Stimulated activated CD4-positive, alpha-beta T cell treated with anti-CD3 and anti-CD28 coated beads, Interleukin-12 subunit alpha, Interleukin-12 subunit beta, amount 100 ng/mL, for 4 hours (primary cell): ENCODE data around the gene MAP3K12.
A peak's percentile ranks its signal among the peaks of the same experiment; 100 is the strongest.

Source experiments
- DNase-seq: peaks from one replicate; pipeline ENCODE4 v3.0.0-alpha.2; 2020

Gene MAP3K12

GRCh38 chr12:53508534-53509170 is 9.4 kb upstream of the MAP3K12 start:
- peak; percentile 78 for DNase-seq

GRCh38 chr12:53507603-53507885 is 8.3 kb upstream of the MAP3K12 start:
- DNase-seq = no peak

DNA sequence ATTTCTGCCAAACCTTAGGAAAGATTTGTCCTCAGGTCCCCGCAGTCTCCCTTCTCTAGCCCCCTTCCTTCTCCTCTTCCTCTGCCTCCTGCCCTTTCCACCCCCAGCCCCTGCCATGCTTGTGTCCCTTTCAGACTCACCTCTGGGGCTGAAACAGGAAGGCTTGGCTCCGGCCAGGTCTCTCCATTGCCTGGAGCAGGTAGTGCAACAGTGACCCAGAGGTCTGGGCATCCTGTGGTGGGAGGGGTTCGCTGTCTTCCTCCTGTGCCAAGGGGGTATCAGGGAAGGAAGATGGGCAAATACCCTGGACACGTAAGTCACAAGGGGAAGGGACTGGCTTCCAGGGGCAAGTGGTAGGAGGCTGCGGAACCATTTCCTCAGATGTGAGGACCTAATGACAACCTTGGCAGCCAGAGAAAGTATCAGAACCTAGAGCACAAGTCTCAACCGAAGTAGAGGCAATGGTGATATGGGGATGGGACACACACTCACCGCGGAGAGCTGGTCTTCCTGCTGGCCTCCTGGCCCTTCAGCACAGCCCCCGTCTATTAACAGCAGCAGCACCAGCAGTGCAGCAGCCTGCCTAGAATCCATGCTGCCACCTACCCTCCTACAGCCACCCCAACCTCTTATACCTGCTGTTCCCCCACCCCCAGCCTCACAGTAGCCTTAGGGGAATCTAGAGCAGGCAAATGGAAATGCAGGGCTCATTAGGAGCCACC is 7.8 kb upstream of the MAP3K12 start, which contains the start of gene NPFF:
NPFF (minus strand) TSS at position 604 of the 722 bp plus-strand sequence; CDS start at position 594, 10 bp downstream.
- DNase-seq = no peak

GRCh38 chr12:53506450-53506785 is 7.2 kb upstream of the MAP3K12 start:
- no peak for DNase-seq

DNA sequence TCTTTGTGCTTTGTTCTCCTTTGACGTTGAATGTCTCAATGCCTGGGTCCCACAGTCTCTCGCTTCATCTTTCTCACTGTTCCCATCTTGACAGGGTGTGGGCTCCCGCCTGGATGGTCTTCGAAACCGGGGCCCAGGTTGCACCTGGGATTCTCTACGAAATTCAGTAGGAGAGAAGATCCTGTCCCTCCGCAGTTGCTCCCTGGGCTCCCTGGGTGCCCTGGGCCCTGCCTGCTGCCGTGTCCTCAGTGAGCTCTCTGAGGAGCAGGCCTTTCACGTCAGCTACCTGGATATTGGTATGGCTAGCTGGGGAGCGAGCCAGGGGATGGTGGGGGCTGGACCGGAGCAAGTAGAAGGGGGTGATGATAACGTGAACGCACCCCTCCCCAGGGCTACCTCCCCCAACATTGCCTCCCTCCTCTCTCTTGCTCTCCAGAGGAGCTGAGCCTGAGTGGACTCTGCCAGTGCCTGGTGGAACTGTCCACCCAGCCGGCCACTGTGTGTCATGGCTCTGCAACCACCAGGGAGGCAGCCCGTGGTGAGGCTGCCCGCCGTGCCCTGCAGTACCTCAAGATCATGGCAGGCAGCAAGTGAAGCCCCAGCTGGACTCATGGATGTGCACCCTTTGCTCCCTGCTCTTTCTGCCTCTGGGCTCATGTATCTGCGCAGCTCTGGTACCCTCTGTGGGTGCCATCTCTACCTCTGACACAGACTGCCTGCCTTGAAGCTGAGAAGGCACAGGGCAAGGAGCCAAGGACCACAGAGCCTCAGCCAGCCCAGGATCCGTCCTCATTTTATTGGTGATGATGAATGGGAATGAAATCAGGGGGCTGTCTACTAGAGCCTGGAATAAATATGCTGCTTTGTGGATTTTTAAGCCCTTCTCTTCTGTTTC is 6.5 kb upstream of the MAP3K12 start:
- DNase-seq = no peak

GRCh38 chr12:53505086-53505485 is 5.8 kb upstream of the MAP3K12 start:
- DNase-seq = no peak

DNA sequence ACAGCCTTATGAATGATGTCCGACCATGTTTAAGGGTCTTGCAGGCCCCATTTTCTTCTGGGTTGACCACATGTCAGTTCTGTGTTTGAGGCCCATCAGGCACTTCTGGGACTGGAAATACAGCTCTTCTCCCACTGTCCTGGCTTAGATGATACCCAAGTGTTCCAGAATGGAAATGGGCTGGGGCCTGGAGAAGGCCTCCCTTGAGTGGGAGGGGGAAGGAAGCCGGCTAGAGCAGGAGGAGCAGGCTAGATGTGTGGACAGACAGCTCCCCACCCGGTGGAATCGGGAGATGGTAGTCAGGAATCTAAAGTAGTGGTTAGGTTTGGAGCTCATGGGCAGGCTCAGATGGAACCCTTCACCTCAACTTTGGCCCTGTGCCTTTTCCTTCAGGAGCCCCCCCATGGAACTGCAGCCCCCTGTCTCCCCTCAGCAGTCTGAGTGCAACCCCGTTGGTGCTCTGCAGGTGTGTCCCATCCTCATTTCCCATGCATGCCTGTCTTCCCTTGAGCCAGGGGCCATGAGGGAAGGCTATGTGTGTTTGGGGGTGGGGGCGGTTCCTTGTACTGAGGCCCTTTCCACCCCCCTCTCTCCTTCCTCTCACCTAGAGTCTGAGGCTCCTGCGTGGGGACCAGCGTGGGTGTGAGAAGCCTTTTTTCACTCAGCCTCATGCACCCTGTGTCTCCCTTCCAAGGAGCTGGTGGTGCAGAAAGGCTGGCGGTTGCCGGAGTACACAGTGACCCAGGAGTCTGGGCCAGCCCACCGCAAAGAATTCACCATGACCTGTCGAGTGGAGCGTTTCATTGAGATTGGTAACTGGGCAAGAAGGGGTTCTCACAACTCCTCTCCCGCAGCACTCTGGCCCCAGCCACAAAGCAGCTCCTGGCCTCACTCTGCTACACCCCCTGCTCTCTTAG is 5.0 kb upstream of the MAP3K12 start:
- DNase-seq = no peak

GRCh38 chr12:53502983-53503728 is 3.9 kb upstream of the MAP3K12 start:
- no peak for DNase-seq

- DNase-seq = no peak
These were observed 3.1 kb upstream of the MAP3K12 start for GRCh38 chr12:53502331-53502730.

DNA sequence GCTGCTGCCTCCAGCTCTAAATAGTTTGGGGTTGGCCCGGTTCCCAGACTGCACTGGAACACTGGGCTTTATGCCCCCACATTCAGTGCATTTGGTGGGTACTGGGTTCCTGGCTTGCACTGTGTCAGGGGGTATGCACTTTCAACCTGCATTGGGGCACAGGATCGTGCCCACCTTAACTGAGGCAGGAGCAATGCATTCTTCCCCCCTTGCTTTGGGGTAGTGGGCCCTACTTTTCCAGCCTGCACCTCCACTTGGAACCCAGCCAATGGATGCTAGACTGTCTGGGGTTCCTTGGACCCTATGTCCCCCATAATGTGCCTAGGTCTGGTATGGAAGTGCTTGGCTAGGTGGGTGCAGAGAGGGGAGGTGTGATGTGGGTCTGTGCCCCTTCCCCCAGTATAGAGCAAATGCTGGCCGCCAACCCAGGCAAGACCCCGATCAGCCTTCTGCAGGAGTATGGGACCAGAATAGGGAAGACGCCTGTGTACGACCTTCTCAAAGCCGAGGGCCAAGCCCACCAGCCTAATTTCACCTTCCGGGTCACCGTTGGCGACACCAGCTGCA is 2.4 kb upstream of the MAP3K12 start:
- DNase-seq = no peak

DNA sequence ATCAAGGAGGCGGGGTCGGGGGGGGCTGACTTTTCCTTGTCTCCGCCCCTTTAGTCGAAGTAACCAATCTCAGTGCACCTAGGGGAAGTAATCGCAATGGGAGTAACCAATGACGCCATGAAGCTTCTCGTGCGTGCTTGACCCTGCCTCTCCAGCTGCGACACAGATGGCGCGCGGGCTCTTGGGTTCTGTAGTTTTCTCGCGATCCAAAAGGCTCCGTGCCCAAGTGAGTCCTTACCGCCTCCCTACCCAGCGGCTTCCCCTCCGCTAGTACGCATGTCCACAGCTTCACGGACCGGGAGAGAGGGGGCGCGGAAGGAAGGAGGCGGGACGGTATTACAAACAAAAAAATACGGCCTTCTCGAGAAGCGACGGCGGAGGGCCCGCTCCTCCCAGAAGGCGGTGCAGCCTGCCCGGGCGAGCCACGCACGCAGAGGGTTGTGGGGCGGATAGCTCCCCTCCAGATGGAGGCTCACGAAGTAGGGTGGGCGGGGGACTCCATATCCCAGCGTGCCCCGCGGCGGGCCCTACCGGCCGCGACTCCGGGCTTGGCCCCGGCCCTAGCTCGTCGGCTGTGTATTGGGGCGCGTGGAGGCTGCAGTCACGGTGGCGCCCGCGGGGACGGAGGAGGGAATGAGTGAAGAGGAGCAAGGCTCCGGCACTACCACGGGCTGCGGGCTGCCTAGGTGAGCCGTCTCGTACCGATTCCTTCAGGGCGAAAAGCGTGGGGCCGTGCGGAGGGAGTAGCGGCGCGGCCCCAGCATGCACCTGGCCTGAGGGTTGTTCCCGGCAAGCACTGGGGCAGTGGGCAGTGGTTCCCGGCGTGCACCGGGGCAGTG is 1.7 kb upstream of the MAP3K12 start, which contains the start of gene TARBP2:
TARBP2 (plus strand) TSS at position 508 of the 839 bp plus-strand sequence; CDS start at position 634, 126 bp downstream.
- peak; percentile 95 for DNase-seq

- DNase-seq = no peak
These were observed 1.0 kb upstream of the MAP3K12 start for GRCh38 chr12:53500142-53500775.

DNA sequence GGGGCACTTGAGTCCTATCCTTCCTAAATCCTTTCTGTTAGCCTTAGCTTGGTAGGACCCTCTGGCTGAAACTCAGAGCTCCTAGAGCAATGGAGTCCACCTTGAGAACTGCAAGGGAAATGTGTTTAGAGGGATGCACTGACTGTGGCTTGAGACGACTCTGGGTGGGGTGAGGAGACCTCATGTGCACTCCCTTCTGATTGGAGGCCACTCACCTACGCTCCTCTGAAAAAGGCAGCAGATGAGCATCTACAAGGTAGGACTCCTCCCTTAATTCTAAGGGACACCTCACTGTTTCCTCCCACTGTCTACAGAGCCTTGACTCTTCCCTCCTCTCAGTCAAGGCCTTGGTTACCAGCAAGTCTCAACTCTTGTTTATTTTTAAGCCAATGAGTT is 1.0 kb downstream of the MAP3K12 start:
- DNase-seq = no peak

GRCh38 chr12:53497461-53497860 is 1.8 kb downstream of the MAP3K12 start:
- DNase-seq = no peak

DNA sequence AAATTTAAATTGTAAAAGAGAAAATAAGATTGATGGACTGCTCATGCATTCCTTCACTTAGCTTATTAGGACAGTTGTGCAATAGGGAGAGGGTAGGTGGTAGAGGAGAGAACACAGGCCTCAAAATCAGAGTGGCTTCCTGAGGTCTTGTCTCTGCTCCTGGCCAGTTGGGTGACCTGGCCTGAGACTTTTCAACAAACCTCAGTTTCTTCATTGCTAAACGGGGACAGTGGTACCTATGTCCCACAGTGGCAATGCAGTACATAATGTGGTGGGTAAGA is 2.6 kb downstream of the MAP3K12 start:
- DNase-seq = no peak

DNA sequence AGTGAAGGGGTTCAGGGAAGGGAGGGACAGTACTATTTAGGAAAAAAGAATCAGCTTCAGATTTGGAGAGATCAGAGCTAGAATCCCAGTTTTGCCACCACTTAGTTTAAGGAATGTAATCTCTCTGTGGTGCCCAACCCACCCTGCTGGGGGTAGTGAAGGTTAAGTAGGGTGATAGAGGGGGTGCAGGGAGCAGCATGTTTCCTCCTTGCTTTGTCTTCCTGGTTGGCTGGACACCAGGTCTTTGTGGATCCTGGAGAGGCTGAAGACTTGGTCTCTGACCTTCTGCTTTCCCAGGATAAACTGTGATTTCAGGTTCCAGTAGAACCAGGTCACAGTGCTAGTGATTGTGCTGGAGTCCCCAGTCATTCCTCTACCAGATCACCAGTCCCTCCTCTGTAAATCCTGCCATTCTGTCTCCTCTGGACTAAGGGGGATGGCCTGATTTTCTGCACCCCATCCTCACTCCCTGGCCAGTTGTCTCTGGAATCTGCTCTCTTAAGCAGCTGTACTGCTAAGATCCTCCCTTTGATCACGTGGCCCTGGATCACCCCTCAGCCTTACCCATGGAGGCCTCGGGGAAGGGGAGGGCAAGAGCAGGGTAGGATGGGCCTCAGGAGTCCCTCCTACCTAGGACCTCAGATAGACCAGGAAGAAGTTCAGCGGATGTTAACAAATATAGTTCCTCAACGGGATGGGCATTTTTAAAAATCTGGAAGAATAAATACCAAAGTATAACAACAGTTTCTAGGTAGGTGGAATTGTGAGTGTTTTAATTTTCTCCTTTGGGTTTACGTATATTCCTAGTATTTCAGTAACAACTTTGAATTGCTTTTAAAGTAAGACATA is 3.1 kb downstream of the MAP3K12 start:
- no peak for DNase-seq

- no peak for DNase-seq
These were observed 5.5 kb downstream of the MAP3K12 start for GRCh38 chr12:53493610-53494391.

DNA sequence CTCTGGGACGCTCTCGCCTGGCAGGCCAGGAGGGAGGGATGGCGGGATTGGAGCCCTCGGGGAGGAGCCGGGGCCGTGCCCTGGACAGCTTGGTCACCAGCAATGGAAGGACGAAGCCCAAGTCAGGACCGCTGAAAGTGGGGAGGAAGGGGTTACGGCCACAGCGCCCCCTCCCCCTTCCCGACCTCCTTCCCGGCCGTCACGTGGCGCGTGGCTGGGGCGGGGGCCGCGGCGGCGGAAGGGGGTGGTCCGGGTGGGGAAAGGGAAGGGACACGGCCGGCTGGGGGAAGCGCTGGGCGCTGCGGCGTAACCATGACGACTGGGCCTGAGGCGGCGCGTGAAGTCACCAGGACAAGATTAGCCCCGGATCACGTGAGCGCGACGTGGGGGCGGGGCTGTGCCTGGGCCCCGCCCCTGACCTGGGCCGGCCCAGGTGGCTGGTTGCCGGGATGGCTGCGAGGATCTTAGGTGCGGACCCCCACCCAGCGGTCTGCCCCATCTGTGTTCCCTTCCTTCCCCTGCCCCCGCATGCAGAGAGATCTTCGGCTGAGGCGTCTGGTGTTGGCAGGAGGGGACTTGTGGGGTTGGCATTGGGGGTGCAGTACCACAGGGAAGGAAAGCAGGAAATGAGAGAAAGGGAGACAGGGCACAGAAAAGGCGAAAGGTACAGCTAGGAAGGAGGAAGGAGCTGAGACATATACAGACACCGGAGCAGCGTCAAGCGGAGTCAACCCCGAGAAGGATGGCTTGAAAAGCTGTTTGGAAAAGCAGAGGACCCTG is 6.2 kb downstream of the MAP3K12 start:
- DNase-seq = peak; percentile 84
